Stimulated activated CD8-positive, alpha-beta memory T cell treated with anti-CD3 and anti-CD28 coated beads, Interleukin-4, amount 100 ng/mL, for 4 hours (primary cell): ENCODE data around the gene CLDN20.
A peak's percentile ranks its signal among the peaks of the same experiment; 100 is the strongest.
"Not testable (repeated sequence)": the region's sequence is repeated elsewhere in the genome, so short reads cannot be mapped to it uniquely, and the experiment has no call there.

Experiments
- DNase-seq, 2 donors: peaks; one replicate each; pipeline ENCODE4 v3.0.0-alpha.2; 2020; ENCODE audit warnings: low read depth in 2 of 2, low spot score in 1 of 2

CLDN20 gene, protein sequence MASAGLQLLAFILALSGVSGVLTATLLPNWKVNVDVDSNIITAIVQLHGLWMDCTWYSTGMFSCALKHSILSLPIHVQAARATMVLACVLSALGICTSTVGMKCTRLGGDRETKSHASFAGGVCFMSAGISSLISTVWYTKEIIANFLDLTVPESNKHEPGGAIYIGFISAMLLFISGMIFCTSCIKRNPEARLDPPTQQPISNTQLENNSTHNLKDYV

DNA sequence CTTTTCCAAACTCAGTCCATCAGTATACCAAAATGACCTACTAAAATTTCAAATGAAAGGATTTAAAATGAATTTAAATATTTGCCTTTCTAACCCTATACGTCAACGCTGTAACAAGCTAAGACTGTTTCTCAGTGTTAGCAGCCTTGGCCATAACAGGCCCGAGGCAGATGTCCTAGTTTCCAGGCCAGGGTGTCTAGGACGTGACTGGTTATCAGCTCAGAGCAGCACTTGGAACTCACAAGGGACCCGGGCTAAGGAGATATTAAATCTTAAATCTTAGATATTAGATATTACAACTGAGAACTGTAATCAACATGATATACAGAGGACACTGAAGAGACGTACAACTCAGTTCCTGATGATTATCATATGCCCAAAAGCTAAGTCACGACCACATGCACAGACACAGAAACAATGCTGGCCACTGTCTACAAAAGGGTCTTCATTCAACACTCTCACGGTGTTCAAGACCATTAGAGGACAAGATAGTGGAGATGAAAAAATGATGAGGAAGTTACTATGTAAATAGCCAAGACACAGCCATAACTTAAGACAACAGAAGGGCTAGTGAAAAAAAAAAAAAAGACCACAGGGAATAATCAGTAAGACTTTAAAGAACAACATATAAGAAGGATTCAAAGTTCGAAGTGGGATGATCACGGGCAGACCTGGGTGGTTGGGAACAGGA lies at the start of gene CLDN20:
Gene CLDN20 (plus strand): TSS at position 641 of the 691 bp plus-strand sequence. CDS start 11,707 bp downstream, outside the sequence.
- no peak for DNase-seq

DNA sequence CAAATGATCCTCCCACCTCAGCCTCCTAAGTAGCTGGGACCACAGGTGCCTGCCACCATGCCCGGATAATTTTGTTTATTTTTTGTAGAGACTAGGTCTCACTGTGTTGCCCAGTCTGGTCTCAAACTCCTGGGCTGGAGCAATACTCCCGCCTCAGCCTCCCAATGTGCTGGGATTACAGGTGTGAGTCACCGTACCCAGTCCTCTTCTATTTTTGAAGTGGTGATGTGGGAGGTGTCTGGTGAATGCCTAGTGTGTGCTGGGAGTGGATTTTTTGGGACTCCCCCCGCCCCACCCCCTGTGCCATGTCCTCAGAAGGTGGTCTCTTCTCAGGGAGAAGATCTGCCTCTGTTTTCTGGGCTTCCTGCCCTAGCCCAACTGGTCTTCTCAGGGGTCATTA lies 47.9 kb upstream of the CLDN20 start:
- DNase-seq = no peak

DNA sequence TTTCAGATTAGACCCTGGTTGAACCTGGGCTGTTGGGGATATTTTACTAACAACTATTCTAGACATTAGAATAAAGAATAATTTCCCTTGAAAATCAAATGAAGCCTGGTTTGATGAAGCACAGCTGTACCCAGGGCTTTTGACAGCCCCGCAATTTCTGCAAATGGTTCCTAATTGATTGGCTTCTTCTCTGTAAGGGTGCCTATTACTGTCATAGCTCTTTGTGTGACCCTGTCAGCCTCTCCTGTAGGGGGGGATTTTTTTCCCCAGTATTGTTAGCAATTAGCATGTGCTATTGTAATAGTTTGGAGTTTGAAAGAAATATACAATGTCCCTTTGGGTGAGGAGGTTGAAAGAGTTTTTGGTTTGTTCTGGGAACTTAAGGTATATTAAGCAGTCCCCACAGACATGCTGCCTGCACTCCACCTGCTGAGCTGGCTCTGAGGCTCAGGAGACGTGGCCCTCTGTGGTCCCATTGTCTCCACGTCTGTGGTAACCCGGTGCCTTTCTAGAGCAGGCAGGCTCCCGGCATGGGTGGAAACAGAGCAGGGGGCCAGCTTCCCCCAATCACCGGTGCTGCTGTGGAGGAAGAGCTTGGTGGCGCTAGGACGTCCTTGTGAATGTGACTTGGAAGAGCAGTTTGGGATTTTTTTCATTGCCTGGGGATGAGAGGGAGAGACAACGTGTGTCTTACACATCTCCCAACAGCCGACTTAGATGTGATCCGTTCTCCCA lies 47.3 kb upstream of the CLDN20 start:
- DNase-seq = no peak

DNA sequence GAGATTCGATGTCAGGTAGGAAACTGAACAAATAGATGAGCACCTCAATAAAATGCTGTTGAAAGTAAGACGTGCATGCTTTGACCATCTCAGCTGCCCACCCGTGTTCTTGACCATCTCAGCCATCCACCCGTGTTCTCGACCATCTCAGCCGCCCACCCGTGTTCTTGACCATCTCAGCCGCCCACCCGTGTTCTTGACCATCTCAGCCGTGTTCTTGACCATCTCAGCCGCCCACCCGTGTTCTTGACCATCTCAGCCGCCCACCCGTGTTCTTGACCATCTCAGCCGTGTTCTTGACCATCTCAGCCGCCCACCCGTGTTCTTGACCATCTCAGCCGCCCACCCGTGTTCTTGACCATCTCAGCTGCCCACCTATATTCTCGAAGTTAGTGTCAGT lies 45.1 kb upstream of the CLDN20 start:
- not testable (repeated sequence) for DNase-seq

DNA sequence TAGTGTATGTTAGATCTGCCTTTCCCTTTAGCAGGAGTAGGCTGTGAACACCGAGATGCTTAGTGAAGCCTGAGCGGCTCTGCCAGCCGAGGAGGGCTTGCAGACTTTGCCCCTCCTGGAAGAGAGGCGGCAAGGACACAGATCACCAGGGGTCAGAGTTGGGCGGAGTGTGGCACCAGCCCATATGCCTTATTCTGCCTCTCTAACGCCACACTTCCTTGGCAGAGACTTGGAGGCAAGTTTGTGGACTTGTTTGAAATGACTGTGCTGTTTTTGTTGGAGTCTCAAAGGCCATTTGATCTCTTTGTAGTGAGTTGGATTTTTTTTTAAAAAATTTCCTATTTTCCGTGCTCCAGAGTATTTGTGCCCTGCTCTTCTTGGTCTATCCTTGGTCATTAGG lies 44.5 kb upstream of the CLDN20 start:
- no peak for DNase-seq

DNA sequence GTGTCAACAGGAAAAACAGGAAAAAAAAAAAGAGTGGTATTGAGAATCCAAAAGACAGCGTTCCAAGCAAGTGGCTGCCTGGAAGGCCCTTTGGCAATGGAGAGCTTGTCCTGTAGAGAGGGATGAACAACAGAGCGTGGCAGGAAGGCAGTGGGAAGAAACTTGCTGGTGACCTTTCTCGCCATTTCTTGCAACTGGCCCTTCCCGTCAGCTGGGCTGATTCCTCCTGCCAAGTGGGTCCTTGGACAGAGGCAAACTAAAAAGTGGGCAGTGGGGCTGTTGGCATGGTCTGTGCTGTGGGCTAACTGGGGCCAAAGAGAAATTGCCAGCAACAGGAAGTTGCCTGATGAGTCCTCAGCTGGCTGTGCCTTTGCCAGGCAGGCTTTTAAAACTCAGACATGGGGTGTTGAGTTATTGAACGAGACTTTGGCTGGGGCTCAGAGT lies 43.9 kb upstream of the CLDN20 start:
- no peak for DNase-seq

DNA sequence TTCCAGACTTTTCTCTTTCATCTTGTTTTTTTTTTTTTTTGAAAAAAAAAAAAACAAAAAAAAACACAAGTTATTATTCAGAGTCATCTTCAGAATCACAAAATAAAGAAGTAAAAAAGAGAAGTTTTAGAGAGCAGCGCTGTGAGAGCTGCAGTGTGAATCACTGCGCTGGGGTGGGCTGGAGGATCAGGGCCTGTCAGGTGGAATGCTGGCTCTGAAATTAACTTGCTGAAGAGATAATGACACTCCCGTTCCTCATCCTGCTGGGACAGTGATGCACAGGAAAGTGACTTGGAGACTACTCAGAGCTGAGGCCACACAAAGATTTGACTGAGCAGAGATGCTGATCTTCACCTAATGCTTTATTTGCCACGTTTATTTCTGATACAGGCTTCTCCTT lies 42.7 kb upstream of the CLDN20 start:
- DNase-seq = no peak

DNA sequence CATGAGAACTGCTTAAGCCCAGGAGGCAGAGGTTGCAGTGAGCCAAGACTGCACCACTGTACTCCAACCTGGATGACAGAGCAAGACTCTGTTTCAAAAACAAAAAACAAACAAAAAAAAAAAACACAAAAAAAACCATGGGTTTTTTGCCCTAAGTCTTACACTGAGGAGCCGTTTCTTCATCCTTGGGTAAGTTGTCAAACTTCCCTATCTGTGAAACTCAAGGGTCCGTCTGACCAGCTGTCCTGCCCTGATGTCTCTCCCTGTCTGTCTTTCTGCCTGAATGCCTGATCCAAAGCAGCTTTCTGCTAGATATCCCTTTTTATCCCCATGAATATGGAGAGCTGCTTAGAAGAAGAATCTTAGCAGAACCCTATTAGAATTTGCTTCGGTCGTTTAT lies 41.3 kb upstream of the CLDN20 start:
- DNase-seq = no peak

DNA sequence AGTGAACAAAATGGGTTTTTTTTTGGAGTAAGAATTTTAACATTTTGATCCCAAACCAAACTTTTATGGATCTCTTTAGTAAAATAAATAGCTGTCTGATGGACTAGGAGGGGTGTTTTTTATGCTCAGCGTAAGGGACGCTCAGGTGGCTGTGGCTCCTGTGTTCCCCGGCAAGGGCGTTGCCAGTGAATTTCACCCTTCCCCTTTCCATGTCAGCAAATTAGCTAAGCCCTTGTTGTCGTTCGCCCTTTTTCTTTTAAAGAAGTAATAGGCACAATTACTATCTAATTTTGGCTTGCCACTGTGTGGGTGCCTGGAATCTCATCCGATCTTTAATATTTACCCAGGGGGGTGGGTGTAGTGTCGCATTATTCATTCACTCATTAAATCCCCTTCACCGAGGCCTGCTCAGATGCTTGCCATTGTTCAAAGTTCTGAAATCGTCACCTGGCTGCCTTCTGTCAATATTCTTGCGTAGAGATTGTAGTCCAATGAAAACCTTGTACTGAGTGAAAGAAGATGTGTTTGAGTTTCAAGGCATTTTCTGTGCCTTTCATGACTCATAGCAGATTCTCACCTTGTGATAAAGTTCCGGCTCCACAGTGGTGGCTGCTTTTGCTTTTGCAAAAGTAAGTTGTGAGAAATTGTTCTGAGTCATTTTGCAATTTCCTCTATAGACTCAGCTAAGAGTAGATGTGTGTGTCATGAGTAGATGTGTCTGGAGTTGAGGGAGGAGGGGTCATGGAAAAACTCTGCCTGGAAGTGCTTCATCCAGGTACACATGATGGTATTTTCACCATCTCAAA lies 40.0 kb upstream of the CLDN20 start:
- DNase-seq = peak in 1 of 2 donors; percentile 5

DNA sequence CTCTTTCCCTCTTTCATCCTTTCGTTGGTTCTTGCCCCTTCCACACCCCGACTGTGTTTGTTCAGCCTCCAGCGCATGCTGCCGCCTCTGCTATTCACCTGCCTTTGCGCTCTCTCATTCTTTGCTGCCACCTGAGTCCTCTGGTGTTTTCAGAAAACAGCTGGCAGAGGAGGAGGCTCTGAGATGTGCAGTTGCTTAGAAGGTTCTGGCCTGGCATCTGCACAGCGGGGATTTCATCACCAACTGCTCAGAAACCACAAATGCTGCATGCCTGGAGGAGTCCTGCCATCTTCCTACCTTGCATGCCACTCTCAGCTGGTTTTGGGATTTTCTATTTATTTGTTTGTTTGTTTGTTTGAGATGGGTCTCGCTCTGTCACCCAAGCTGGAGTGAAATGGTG lies 39.2 kb upstream of the CLDN20 start:
- DNase-seq = no peak

DNA sequence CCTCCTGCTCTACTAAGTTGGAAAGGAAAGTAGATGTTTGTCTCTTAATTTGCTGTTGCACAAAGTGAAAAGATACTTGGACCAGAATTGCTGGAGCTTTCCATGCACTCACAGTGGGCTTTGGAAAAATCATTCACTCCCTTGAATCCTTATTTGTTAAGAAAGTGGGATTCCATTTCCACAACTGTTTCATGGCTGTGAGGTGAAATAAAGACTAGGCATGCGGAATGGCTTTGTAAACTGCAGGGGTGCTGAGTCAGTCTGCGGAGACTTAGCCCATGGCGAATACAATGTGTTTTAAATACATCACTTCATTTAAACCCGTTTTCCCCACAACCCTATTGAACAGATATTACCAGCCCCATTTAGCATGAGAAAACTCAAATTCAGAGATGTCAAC lies 36.8 kb upstream of the CLDN20 start:
- no peak for DNase-seq

DNA sequence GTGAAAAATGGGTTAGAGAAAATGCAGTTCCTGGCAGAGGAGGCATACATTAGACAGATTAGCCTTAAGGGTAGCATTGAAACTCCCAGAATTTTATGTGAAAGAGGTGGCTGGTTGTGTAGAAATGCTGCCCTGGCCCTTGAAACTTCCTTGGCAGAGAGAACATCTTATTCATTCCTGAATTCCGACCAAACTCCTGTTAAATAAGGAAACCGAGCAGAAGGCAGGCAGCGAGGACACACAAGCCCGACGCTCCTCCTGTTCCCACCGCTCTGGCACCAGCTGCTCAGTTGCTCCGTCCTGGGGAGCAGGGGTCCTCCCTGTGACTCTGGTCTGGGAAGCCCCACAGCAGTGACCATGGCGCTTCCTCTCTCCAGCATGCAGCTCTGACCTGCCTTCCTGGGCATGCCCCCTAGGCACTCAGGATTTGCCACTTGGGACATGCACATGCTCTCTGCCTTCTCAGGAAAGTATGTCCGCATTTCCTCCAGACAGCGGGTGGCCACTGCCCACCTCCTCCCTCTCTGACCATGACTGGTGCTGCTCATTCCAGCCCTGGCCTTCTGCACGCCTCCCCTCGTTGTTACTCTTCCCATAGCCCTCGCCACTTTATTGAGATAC lies 35.2 kb upstream of the CLDN20 start:
- no peak for DNase-seq

DNA sequence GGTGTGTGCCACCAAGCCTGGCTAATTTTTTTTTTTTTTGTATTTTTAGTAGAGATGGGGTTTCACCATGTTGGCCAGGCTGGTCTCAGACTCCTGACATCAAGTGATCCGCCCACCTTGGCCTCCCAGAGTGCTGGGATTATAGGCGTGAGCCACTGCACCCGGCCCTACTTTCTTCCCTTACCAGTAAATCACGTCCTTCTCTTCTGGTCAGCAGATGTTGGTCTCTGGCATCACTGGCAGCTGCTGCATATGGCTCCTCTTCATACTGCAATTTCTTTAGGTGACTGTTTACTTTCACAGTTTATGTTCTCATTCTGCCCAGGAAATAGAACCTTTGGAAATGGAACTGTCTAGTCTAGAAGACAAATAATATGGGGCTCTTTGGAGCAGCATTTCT lies 32.8 kb upstream of the CLDN20 start:
- not testable (repeated sequence) for DNase-seq

DNA sequence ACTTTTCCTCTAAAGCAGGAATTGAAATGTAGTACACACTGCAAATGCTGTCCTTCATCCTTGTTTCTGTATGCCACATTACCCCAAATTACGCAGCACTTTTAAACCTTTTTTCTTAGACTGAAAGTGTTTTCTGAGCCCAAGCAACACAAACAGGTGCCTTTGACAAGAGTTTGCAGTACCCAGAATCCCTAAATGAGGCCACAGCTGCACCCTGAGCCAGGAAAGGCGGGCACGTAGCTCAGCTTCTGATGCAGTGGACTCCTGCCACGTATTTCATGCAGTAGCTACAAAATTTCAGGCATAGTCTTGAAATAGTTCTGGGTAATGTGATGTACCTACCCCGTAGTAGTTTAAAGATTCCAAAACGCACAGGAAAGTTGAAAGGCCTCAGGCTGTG lies 31.0 kb upstream of the CLDN20 start:
- DNase-seq = no peak

DNA sequence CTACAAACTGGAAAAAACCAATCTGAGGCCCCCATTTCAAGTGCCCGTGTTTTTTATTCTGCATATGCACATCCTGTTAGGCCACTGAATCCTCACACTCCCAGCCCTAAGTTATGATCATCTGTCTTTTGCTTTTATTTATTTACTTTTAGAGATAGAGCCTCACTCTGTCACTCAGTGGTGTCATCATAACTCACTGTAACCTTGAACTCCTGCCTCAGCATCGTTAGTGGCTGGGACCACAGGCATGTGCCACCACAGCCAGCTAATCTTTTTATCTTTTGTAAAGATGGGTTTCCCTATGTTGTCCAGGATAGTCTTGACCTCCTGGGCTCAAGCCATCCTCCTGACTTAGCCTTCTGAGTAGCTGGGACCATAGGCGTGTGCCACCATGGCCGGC lies 29.6 kb upstream of the CLDN20 start:
- DNase-seq = no peak

DNA sequence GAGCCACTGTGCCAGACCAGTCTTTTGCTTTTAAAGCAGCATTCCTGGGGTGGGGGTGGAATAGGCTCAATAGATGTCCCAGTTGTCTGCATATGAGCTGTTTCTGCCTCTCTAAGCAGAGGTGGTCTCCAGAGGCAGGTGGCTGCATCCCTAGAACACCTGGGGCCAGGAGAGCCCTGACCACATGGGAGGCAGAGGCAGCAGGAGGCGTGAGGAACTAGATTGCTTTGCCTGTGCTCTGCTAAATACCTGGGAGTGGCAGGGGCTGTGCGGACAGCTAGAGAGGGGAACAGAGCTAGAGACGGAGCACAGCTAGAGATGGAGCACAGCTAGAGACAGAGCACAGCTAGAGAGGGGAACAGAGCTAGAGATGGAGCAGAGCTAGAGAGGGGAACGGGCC lies 29.1 kb upstream of the CLDN20 start:
- DNase-seq = no peak

DNA sequence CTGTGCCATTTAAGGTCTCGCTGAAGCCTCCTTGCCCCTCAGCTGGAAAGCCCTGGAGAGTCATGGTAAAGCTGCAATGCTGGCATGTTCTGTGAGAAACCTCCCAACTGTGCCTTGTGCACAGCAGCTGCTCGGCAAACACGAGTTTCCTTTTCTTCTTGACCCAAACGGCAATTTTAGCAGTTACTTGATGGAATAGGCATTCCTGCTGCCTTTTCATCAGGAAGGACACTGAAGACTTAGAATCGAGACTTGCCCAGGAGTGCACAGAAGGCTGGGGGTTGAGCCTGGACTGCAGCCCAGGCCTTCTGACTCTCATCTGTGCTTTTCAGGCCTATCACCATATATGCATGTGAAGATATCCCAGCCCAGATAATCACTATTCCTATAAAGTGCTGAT lies 28.7 kb upstream of the CLDN20 start:
- DNase-seq = no peak

DNA sequence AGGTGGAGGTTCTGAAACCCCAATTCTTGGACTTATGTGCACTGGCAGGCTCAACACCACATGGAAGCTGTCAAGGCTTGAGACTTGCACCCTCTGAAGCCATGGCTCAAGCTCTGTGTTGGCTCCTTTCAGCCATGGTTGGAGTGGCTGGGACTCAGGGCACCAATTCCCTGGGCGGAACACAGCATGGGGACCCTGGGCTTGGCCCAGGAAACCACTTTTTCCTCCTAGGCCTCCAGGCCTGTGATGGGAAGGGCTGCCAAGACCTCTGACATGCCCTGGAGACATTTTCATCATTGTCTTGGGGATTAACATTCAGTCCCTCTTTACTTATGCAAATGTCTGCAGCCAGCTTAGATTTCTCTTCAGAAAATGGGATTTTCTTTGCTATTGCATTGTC lies 26.2 kb upstream of the CLDN20 start:
- DNase-seq = no peak

DNA sequence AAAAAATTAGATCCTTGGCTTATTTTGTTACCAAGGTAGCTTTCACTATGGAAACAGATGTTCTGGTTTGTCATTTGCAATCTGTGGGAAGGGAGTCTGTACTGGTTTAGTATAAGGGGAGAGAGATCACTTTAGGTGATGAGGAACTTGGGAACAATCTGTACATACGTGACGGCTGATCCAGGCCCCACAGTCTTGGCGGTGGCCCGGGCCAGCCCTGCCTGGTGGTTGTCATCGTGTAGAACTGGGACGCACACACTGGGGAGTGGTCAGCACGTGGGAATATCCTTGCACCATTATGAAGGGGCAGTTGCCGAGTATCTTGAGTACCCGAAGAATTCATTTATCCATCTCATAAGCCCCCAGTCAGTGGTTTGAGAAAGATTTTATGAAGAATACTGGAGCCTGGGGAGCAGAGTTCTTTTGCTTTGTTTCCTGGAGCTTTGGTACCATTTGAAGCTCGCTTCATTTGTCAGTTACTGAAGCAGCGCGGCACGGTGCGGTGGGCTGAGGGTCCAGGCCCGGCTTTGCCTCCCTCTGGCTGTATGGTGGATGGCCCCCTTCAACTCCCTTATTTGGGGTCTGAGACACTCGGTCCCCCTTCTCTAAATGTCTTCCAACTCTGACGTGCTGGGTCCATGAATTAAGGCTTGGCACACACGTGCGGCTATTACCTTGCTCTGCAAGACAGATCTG lies 22.8 kb upstream of the CLDN20 start:
- DNase-seq = no peak

DNA sequence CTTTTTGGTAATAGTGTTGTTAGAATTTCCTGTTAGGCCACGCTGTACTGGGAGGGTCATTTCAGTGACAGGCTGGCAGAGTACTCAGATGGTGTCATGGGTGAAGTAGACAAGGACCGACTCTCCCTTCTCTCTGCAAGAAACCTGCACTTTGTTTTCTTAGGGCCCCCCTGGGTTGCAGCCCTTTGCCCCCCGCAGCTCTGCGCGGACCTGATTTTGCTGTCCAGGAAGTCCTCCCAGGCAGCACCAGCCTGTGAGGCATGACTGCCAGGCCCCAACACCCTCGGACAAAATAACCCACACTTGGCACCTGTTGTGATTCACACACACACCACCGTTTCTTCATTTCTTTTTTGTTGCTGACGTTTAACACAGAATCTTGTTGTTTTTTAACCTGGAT lies 21.8 kb upstream of the CLDN20 start:
- no peak for DNase-seq
